PC-9 (cell line): ENCODE measurements around the gene SCD5. TPM values are rescaled to one million over a fixed set of nuclear protein-coding genes. Genes with fewer than 3 reads are reported as not detected.

Source experiments
- BruUV-seq: library from RNA; stranded (reverse); fragments of 400-500 nt; replicated peaks from 2 replicates; lab custom pipeline; 2021; lab: Mats Ljungman, UMichigan
- CTCF ChIA-PET: fragments of 300-600 bp; sonication (Branson Sonifier 250); formaldehyde crosslinking; loops from one replicate; lab custom pipeline; 2022; ENCODE audit warnings: antibody characterized with exemption; lab: Charles Lee
- POLR2A ChIA-PET: fragments of 300-600 bp; sonication (Branson Sonifier 250); formaldehyde crosslinking; loops from one replicate; lab custom pipeline; 2022; ENCODE audit warnings: antibody characterized with exemption; ENCODE audit not compliant: unreplicated experiment; lab: Charles Lee
- DNase-seq, 2 experiments: peaks; one replicate each; pipeline versions ENCODE4 v3.0.0 to v3.0.0-alpha.2; 2015 to 2022; ENCODE audit warnings: mixed read lengths in 1 of 2
- H2AFZ ChIP-seq: fragments of 200-600 bp; sonication (generic); 2 replicates; pipeline ENCODE4 v1.8.1; 2017; ENCODE audit warnings: antibody characterized with exemption
- H3F3A ChIP-seq: fragments of 200-600 bp; sonication (generic); 2 replicates; pipeline ENCODE4 v1.8.1; 2017; ENCODE audit warnings: antibody characterized with exemption, mild to moderate bottlenecking, low read depth; ENCODE audit not compliant: insufficient read depth
- H3K27ac ChIP-seq: fragments of 200-600 bp; sonication (generic); 2 replicates; pipeline ENCODE4 v1.6.1; 2016; ENCODE audit warnings: mixed run types
- H3K27me3 ChIP-seq: fragments of 200-600 bp; sonication (generic); 2 replicates; pipeline ENCODE4 v1.6.1; 2016; ENCODE audit warnings: low read depth, mixed run types; ENCODE audit not compliant: insufficient read depth
- H3K36me3 ChIP-seq: fragments of 200-600 bp; sonication (generic); 2 replicates; pipeline ENCODE4 v1.6.1; 2016; ENCODE audit warnings: low read depth, mixed run types
- H3K4me1 ChIP-seq: fragments of 200-600 bp; sonication (generic); replicated peaks from 2 replicates; pipeline ENCODE4 v1.6.1; 2016; ENCODE audit warnings: mixed run types; ENCODE audit not compliant: insufficient read depth
- H3K4me2 ChIP-seq: fragments of 200-600 bp; sonication (generic); 2 replicates; pipeline ENCODE4 v1.6.1; 2017; ENCODE audit warnings: mixed run types
- H3K4me3 ChIP-seq: fragments of 200-600 bp; sonication (generic); 2 replicates; pipeline ENCODE4 v1.6.1; 2016; ENCODE audit warnings: mixed run types
- H3K79me2 ChIP-seq: fragments of 200-600 bp; sonication (generic); 2 replicates; pipeline ENCODE4 v1.6.1; 2017; ENCODE audit warnings: low read depth, mixed run types
- H3K9me2 ChIP-seq: fragments of 200-600 bp; sonication (generic); 2 replicates; pipeline ENCODE4 v1.8.1; 2017; ENCODE audit warnings: mild to moderate bottlenecking; ENCODE audit not compliant: insufficient read depth
- H3K9me3 ChIP-seq: fragments of 200-600 bp; sonication (generic); 2 replicates; pipeline ENCODE4 v1.8.1; 2016; ENCODE audit warnings: low read depth; ENCODE audit not compliant: insufficient read depth
- H4K20me1 ChIP-seq: fragments of 200-600 bp; sonication (generic); 2 replicates; pipeline ENCODE4 v1.8.1; 2017; ENCODE audit not compliant: insufficient read depth
- EZH2 ChIP-seq: fragments of 200-600 bp; sonication (generic); IDR thresholded peaks from 2 replicates; pipeline ENCODE4 v1.8.0; 2017; ENCODE audit warnings: antibody characterized with exemption, low read depth
- intact Hi-C: fragments of 100-400 bp; cut with micrococcal nuclease; formaldehyde crosslinking; loops from one replicate; pipeline ENCODE4 v1.10.0; 2022; ENCODE audit not compliant: unreplicated experiment
- microRNA-seq: library from miRNA; unstranded; fragments of <30 nt; microRNA quantifications from one replicate; pipeline ENCODE4 v1.2.0, GENCODE V29; 2021; ENCODE audit warnings: borderline number of aligned reads, borderline replicate concordance
- total RNA-seq: library from RNA; stranded (reverse); gene quantifications from 2 replicates; pipeline ENCODE4 v1.2.3, GENCODE V29; 2021
- TF ChIP-seq, protein P1 (sequence below): fragments of 200-600 bp; sonication (generic); conservative IDR thresholded peaks from 2 replicates; pipeline ENCODE4 v1.6.1; 2017; ENCODE audit warnings: mixed run types, antibody characterized with exemption, mild to moderate bottlenecking, moderate library complexity

The SCD5 gene
- total RNA-seq, 1 experiment from 2014 or later: 34.3 TPM

DNA sequence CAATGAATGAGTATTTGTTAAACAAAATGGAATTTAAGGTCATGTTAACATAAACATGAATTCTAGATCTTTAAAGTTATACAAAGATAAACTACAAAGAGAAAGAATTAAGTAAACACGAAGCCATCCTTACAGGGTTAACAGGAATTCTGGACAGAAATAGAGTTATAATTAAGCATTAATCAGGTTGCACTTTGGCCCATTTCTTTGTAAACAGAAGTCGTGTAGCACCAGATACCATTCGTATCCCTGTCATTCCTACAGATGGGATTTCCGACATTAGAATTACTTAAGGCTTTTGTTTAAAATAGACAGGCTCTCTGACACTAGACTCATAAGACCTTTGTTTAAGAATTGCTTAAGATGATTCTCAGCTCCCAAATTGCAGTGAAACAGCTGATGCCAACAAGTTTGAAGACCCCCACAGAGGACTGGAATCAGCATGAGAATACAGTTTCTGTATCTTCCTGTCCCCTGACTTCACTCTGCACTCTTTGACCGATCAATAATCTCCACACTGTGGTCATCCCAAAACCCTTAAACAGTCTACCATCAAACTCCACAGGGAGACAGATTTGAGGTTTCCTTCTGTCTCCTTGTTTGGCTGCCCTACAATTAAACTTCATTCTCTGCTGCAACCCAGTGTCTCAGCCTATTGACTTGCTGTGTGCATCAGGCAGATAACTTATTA lies 214.6 kb downstream of the SCD5 start:
- TF ChIP-seq, protein P1, sequence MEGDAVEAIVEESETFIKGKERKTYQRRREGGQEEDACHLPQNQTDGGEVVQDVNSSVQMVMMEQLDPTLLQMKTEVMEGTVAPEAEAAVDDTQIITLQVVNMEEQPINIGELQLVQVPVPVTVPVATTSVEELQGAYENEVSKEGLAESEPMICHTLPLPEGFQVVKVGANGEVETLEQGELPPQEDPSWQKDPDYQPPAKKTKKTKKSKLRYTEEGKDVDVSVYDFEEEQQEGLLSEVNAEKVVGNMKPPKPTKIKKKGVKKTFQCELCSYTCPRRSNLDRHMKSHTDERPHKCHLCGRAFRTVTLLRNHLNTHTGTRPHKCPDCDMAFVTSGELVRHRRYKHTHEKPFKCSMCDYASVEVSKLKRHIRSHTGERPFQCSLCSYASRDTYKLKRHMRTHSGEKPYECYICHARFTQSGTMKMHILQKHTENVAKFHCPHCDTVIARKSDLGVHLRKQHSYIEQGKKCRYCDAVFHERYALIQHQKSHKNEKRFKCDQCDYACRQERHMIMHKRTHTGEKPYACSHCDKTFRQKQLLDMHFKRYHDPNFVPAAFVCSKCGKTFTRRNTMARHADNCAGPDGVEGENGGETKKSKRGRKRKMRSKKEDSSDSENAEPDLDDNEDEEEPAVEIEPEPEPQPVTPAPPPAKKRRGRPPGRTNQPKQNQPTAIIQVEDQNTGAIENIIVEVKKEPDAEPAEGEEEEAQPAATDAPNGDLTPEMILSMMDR: no peak
- TF ChIP-seq EZH2: no peak
- H3K36me3 ChIP-seq: no peaks in the 10 kb centered on the region
- intact Hi-C loops: no loop called here
- H3K27me3 ChIP-seq: no peaks in the 10 kb centered on the region
- H3K27ac ChIP-seq: no peak overlapping the region
- H3K4me3 ChIP-seq: no peak overlapping the region
- no TSS peak for BruUV-seq
- ChIA-PET POLR2A (no interaction called here), CTCF (no interaction called here)
- no peak overlapping the region for H3K4me2 ChIP-seq
- no peaks in the 10 kb centered on the region for H3K79me2 ChIP-seq
- no peaks in the 10 kb centered on the region for H4K20me1 ChIP-seq
- H3K9me2 ChIP-seq: no peaks in the 10 kb centered on the region
- H3K4me1 ChIP-seq: no peaks in the 10 kb centered on the region
- DNase-seq: no peak
- no peaks in the 10 kb centered on the region for H3K9me3 ChIP-seq
- no peak overlapping the region for H2AFZ ChIP-seq
- H3F3A ChIP-seq: no peaks in the 10 kb centered on the region

DNA sequence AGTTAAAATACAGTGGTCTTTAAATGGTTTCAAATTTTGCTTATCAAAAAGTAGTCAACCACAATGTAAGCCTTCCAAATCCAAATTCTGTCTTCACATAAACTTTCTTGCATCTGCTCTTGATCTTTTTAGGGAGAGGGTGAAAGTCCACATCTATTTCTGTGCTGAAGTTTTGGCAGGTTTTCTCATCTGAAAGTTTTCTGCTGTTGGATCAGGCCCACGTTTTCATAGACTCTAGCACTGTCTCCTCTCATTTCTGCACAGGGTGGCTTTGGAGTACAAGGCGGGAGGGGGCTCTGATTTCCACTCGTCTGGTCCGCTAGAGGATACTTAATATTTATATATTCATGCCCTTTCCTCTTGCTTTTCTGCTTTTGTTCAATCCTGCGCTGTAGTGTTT lies 218.7 kb downstream of the SCD5 start:
- Histone ChIP-seq H3K36me3 (no peaks in the 10 kb centered on the region), H3K79me2 (no peaks in the 10 kb centered on the region), H3F3A (no peaks in the 10 kb centered on the region), H3K27me3 (no peaks in the 10 kb centered on the region), H3K9me3 (no peaks in the 10 kb centered on the region), H3K4me3 (no peak overlapping the region), H3K4me1 (no peaks in the 10 kb centered on the region), H3K27ac (no peak overlapping the region), H2AFZ (no peak overlapping the region), H3K9me2 (no peaks in the 10 kb centered on the region), H3K4me2 (no peak overlapping the region), H4K20me1 (no peaks in the 10 kb centered on the region)
- ChIA-PET POLR2A (no interaction called here), CTCF (no interaction called here)
- no TSS peak for BruUV-seq
- no peak for DNase-seq
- intact Hi-C loops: no loop called here
- TF ChIP-seq, protein P1: no peak
- no peak for TF ChIP-seq EZH2

Small RNAs within 50 kb of the gene (microRNA-seq; reads per million reads assigned to microRNA genes)
- not detected for gene MIR575

Other genes with a start within 250 kb of the SCD5 start
- 0.74 and 0.98 TPM in 2 replicates for gene TMEM150C, start 236.8 kb downstream of the SCD5 start, total RNA-seq
- gene SEC31A, start 92.4 kb upstream of the SCD5 start, total RNA-seq: 69.0 and 95.5 TPM in 2 replicates
- 3.4 and 3.5 TPM in 2 replicates for gene THAP9, start 101.9 kb upstream of the SCD5 start, total RNA-seq
- 8.5 and 13.1 TPM in 2 replicates for gene LIN54, start 212.0 kb upstream of the SCD5 start, total RNA-seq
- 15.4 and 17.1 TPM in 2 replicates for gene COPS4, start 236.4 kb upstream of the SCD5 start, total RNA-seq